GM19238 (cell line): ENCODE data around the gene MEP1A.
"Not testable (repeated sequence)": the region's sequence is repeated elsewhere in the genome, so short reads cannot be mapped to it uniquely, and the experiment has no call there.

Source experiments
- DNase-seq: peaks from one replicate; pipeline ENCODE4 v3.0.0; 2011; ENCODE audit warnings: low spot score; ENCODE audit not compliant: insufficient read length

Gene MEP1A

GRCh38 chr6:46793138-46793537 lies at the start of gene MEP1A:
Gene MEP1A (plus strand): TSS chr6:46793389. CDS start chr6:46793399, 10 bp downstream.
- no peak for DNase-seq

- DNase-seq, result no peak
Observed at GRCh38 chr6:46743425-46744158, 49.6 kb upstream of the MEP1A start.

- DNase-seq, result not testable (repeated sequence)
Observed at GRCh38 chr6:46744159-46744725, 48.9 kb upstream of the MEP1A start.

- no peak for DNase-seq
Observed at GRCh38 chr6:46745973-46746372, 47.2 kb upstream of the MEP1A start.

- DNase-seq, result no peak
Observed at GRCh38 chr6:46746696-46747095, 46.5 kb upstream of the MEP1A start, which contains the start of gene ANKRD66. Gene ANKRD66 (plus strand): TSS chr6:46746933. CDS start chr6:46751949, 5,016 bp downstream.

GRCh38 chr6:46748940-46749503 lies 44.2 kb upstream of the MEP1A start:
- DNase-seq, result no peak

- no peak for DNase-seq
Observed at GRCh38 chr6:46749731-46750130, 43.5 kb upstream of the MEP1A start.

GRCh38 chr6:46751658-46752057 lies 41.5 kb upstream of the MEP1A start:
- no peak for DNase-seq

GRCh38 chr6:46755865-46756264 lies 37.3 kb upstream of the MEP1A start:
- no peak for DNase-seq

- DNase-seq, result no peak
Observed at GRCh38 chr6:46756469-46757213, 36.5 kb upstream of the MEP1A start.

GRCh38 chr6:46757214-46757596 lies 36.0 kb upstream of the MEP1A start:
- no peak for DNase-seq

GRCh38 chr6:46758960-46759753 lies 34.0 kb upstream of the MEP1A start:
- DNase-seq, result no peak

- no peak for DNase-seq
Observed at GRCh38 chr6:46760925-46761324, 32.3 kb upstream of the MEP1A start.

- DNase-seq, result no peak
Observed at GRCh38 chr6:46763466-46763865, 29.7 kb upstream of the MEP1A start.

- DNase-seq, result not testable (repeated sequence)
Observed at GRCh38 chr6:46764280-46764679, 28.9 kb upstream of the MEP1A start.

GRCh38 chr6:46764961-46765360 lies 28.2 kb upstream of the MEP1A start:
- no peak for DNase-seq

GRCh38 chr6:46772016-46772415 lies 21.2 kb upstream of the MEP1A start:
- no peak for DNase-seq

GRCh38 chr6:46772762-46773161 lies 20.4 kb upstream of the MEP1A start:
- DNase-seq, result no peak

GRCh38 chr6:46773201-46773855 lies 19.9 kb upstream of the MEP1A start:
- no peak for DNase-seq

- not testable (repeated sequence) for DNase-seq
Observed at GRCh38 chr6:46774736-46775135, 18.5 kb upstream of the MEP1A start.
